GM23248 (cell line): Measurements from ENCODE around the gene SCYGR1.

Experiments
- EZH2 ChIP-seq: fragments of 200-600 bp; sonication (generic); IDR thresholded peaks from 2 replicates; pipeline ENCODE4 v1.6.1; 2018; ENCODE audit warnings: antibody characterized with exemption, mild to moderate bottlenecking; ENCODE audit not compliant: insufficient read depth, poor library complexity, severe bottlenecking
- EZH2phosphoT487 ChIP-seq: fragments of 200-600 bp; sonication (generic); IDR thresholded peaks from 2 replicates; pipeline ENCODE4 v1.6.1; 2018; ENCODE audit warnings: antibody characterized with exemption, moderate library complexity, mild to moderate bottlenecking, low read depth; ENCODE audit not compliant: insufficient read depth

GRCh38 chr2:227402321-227402720 is 14.6 kb upstream of the SCYGR1 start:
- TF ChIP-seq EZH2phosphoT487 (no peak), EZH2 (no peak)
